SK-N-SH treated with all-trans-retinoic acid at 6 μM for 48 hours (cell line): Measurements from ENCODE around the gene SCRT2.
"Not testable (repeated sequence)": the region's sequence is repeated elsewhere in the genome, so short reads cannot be mapped to it uniquely, and the experiment has no call there.

Experiments
- ARNTL ChIP-seq: fragments of 450-650 bp; formaldehyde crosslinking; IDR thresholded peaks from 2 replicates; pipeline ENCODE4 v1.5.0; 2020; ENCODE audit warnings: low read depth, mild to moderate bottlenecking, moderate library complexity, borderline replicate concordance
- RARB ChIP-seq: fragments of 250-450 bp; sonication (Bioruptor Pico); IDR thresholded peaks from 2 replicates; pipeline ENCODE4 v1.8.0; 2021; ENCODE audit warnings: mild to moderate bottlenecking, moderate library complexity
- TCF4 ChIP-seq: fragments of 250-450 bp; sonication (Bioruptor Pico); IDR thresholded peaks from 2 replicates; pipeline ENCODE4 v1.8.0; 2021; ENCODE audit warnings: mild to moderate bottlenecking, moderate library complexity, borderline replicate concordance
- TSHZ2 ChIP-seq: fragments of 250-450 bp; sonication (Bioruptor Pico); IDR thresholded peaks from 2 replicates; pipeline ENCODE4 v1.5.0; 2020; ENCODE audit warnings: mild to moderate bottlenecking, moderate library complexity

DNA sequence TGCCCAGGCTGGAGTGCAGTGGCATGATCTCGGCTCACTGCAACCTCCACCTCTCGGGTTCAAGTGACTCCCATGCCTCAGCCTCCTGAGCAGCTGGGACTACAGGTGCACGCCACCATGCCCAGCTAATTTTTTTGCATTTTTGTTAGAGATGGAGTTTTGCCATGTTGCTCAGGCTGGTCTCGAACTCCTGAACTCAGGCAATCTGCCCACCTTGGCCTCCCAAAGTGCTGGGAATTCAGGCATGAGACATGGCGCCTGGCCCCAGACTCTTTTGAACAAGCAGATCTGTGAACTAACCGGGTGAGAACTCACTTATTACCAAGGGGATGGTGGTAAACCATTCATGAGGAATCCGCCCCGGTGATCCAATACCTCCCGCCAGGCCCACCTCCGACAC is 18.2 kb upstream of the SCRT2 start:
- TF ChIP-seq ARNTL (CRISPR knock-in tag); TSHZ2; TCF4 (CRISPR knock-in tag); RARB (CRISPR knock-in tag): not testable (repeated sequence)
